Erythroblast (primary cell): ENCODE measurements around the gene CDIP1.

Experiments used
- GATA1 ChIP-seq: IDR thresholded peaks from 2 replicates; pipeline ENCODE4 v1.6.1; 2011; ENCODE audit warnings: low read depth, mild to moderate bottlenecking, control low read depth, low read length, moderate library complexity
- POLR2A ChIP-seq: IDR thresholded peaks from 2 replicates; pipeline ENCODE4 v1.6.1; 2011; ENCODE audit warnings: mild to moderate bottlenecking, low read length

- TF ChIP-seq POLR2A (no peak), GATA1 (no peak)
Observed at GRCh38 chr16:4544473-4544872, 5.9 kb upstream of the CDIP1 start.
